ENCODE results near the gene TTC23. TPM values are rescaled to one million over a fixed set of nuclear protein-coding genes. Genes with fewer than 3 reads are reported as not detected.

TTC23 gene
- polyA plus RNA-seq, 4 donors: 27.4 to 32.6 (median 31.6) TPM

GRCh38 chr15:99168601-99169580 lies 80.5 kb downstream of the TTC23 start:
- DNase-seq (ENCODE audit: low read depth in 4 of 4, low spot score in 3 of 4): no peak

GRCh38 chr15:99167640-99168039 lies 81.7 kb downstream of the TTC23 start:
- DNase-seq (ENCODE audit: low read depth in 4 of 4, low spot score in 3 of 4): no peak

GRCh38 chr15:99167201-99167600 lies 82.2 kb downstream of the TTC23 start:
- DNase-seq (ENCODE audit: low read depth in 4 of 4, low spot score in 3 of 4): no peak

- DNase-seq (ENCODE audit: low read depth in 4 of 4, low spot score in 3 of 4): no peak
These were observed 83.3 kb downstream of the TTC23 start for GRCh38 chr15:99165956-99166689.

- no peak for DNase-seq (ENCODE audit: low read depth in 4 of 4, low spot score in 3 of 4)
These were observed 84.2 kb downstream of the TTC23 start for GRCh38 chr15:99165020-99165790.

GRCh38 chr15:99164119-99164518 lies 85.3 kb downstream of the TTC23 start:
- DNase-seq (ENCODE audit: low read depth in 4 of 4, low spot score in 3 of 4): no peak

GRCh38 chr15:99163271-99164062 lies 85.9 kb downstream of the TTC23 start:
- DNase-seq (ENCODE audit: low read depth in 4 of 4, low spot score in 3 of 4): no peak

GRCh38 chr15:99158626-99159412 lies 90.6 kb downstream of the TTC23 start:
- no peak for DNase-seq (ENCODE audit: low read depth in 4 of 4, low spot score in 3 of 4)

GRCh38 chr15:99157456-99157855 lies 91.9 kb downstream of the TTC23 start:
- DNase-seq (ENCODE audit: low read depth in 4 of 4, low spot score in 3 of 4): no peak

GRCh38 chr15:99155961-99156443 lies 93.4 kb downstream of the TTC23 start:
- no peak for DNase-seq (ENCODE audit: low read depth in 4 of 4, low spot score in 3 of 4)

- no peak for DNase-seq (ENCODE audit: low read depth in 4 of 4, low spot score in 3 of 4)
These were observed 95.1 kb downstream of the TTC23 start for GRCh38 chr15:99154271-99154670.

- no peak for DNase-seq (ENCODE audit: low read depth in 4 of 4, low spot score in 3 of 4)
These were observed 96.3 kb downstream of the TTC23 start for GRCh38 chr15:99153026-99153535.

- no peak for DNase-seq (ENCODE audit: low read depth in 4 of 4, low spot score in 3 of 4)
These were observed 98.2 kb downstream of the TTC23 start for GRCh38 chr15:99151156-99151555.

- DNase-seq (ENCODE audit: low read depth in 4 of 4, low spot score in 3 of 4): no peak
These were observed 100.0 kb downstream of the TTC23 start for GRCh38 chr15:99149366-99149765.

- DNase-seq (ENCODE audit: low read depth in 4 of 4, low spot score in 3 of 4): no peak
These were observed 100.5 kb downstream of the TTC23 start for GRCh38 chr15:99148851-99149276.

- DNase-seq (ENCODE audit: low read depth in 4 of 4, low spot score in 3 of 4): no peak
These were observed 102.7 kb downstream of the TTC23 start for GRCh38 chr15:99146661-99147060.

GRCh38 chr15:99145778-99146177 lies 103.6 kb downstream of the TTC23 start:
- DNase-seq (ENCODE audit: low read depth in 4 of 4, low spot score in 3 of 4): no peak

- no peak for DNase-seq (ENCODE audit: low read depth in 4 of 4, low spot score in 3 of 4)
These were observed 104.4 kb downstream of the TTC23 start for GRCh38 chr15:99145005-99145404.
